Memory B cell (primary cell): ENCODE data around the gene RS1.

Experiments used
- ATAC-seq: fragments of 150-1000 bp; cut with Tn5 transposase; 2 replicates; pipeline ENCODE4 v1.10.0; 2021; ENCODE audit warnings: low read depth, mild to moderate bottlenecking, moderate library complexity
- DNase-seq, 2 donors: peaks; one replicate each; pipeline ENCODE4 v3.0.0; 2022; ENCODE audit warnings: low spot score in 2 of 2
- H3K27ac Mint-ChIP-seq: one replicate; pipeline ENCODE4 v1.8.0; 2022; ENCODE audit warnings: mild to moderate bottlenecking, moderate library complexity, mixed read lengths
- H3K27me3 Mint-ChIP-seq: one replicate; pipeline ENCODE4 v1.8.0; 2022; ENCODE audit warnings: mixed read lengths
- H3K36me3 Mint-ChIP-seq: one replicate; pipeline ENCODE4 v1.8.0; 2022; ENCODE audit warnings: mild to moderate bottlenecking, mixed read lengths
- H3K4me1 Mint-ChIP-seq: one replicate; pipeline ENCODE4 v1.8.0; 2022; ENCODE audit warnings: mixed read lengths
- H3K4me3 Mint-ChIP-seq: one replicate; pipeline ENCODE4 v1.8.0; 2022; ENCODE audit warnings: mild to moderate bottlenecking, moderate library complexity, mixed read lengths
- H3K9me3 Mint-ChIP-seq: one replicate; pipeline ENCODE4 v1.8.0; 2022; ENCODE audit warnings: mixed read lengths

The RS1 gene

GRCh38 chrX:18681996-18682395 is 10.1 kb upstream of the RS1 start:
- H3K27me3 Mint-ChIP-seq: no peaks in the 10 kb centered on the region
- H3K4me1 Mint-ChIP-seq: peaks cover 5% of the 10 kb centered on the region
- no peaks in the 10 kb centered on the region for H3K36me3 Mint-ChIP-seq
- no peak for ATAC-seq
- H3K4me3 Mint-ChIP-seq: no peak overlapping the region
- no peak overlapping the region for H3K27ac Mint-ChIP-seq
- H3K9me3 Mint-ChIP-seq: no peaks in the 10 kb centered on the region
- DNase-seq: no peak

GRCh38 chrX:18677161-18677869 is 5.4 kb upstream of the RS1 start:
- ATAC-seq (no peak), DNase-seq (no peak)
- H3K9me3 Mint-ChIP-seq: no peaks in the 10 kb centered on the region
- H3K27ac Mint-ChIP-seq: no peak overlapping the region
- H3K36me3 Mint-ChIP-seq: no peaks in the 10 kb centered on the region
- no peak overlapping the region for H3K4me3 Mint-ChIP-seq
- H3K27me3 Mint-ChIP-seq: no peaks in the 10 kb centered on the region
- peaks cover 2% of the 10 kb centered on the region for H3K4me1 Mint-ChIP-seq

GRCh38 chrX:18676470-18676869 is 4.6 kb upstream of the RS1 start:
- peak overlapping the region; percentile 29 for H3K4me3 Mint-ChIP-seq
- DNase-seq: no peak
- H3K27me3 Mint-ChIP-seq: no peaks in the 10 kb centered on the region
- no peaks in the 10 kb centered on the region for H3K36me3 Mint-ChIP-seq
- H3K27ac Mint-ChIP-seq: no peak overlapping the region
- ATAC-seq: no peak
- H3K9me3 Mint-ChIP-seq: no peaks in the 10 kb centered on the region
- peaks cover 2% of the 10 kb centered on the region for H3K4me1 Mint-ChIP-seq

GRCh38 chrX:18676050-18676449 is 4.1 kb upstream of the RS1 start:
- Mint-ChIP-seq H3K27me3 (no peaks in the 10 kb centered on the region), H3K36me3 (no peaks in the 10 kb centered on the region), H3K4me3 (peak overlapping the region; percentile 29), H3K27ac (no peak overlapping the region), H3K4me1 (peaks cover 2% of the 10 kb centered on the region), H3K9me3 (no peaks in the 10 kb centered on the region)
- ATAC-seq (no peak), DNase-seq (no peak)

- Mint-ChIP-seq H3K4me3 (peak overlapping the region; percentile 79), H3K27me3 (no peaks in the 10 kb centered on the region), H3K4me1 (peaks cover 2% of the 10 kb centered on the region), H3K9me3 (no peaks in the 10 kb centered on the region), H3K27ac (peak overlapping the region; percentile 95), H3K36me3 (no peaks in the 10 kb centered on the region)
- peak; percentile 77 for ATAC-seq
- DNase-seq: peak; percentile 82 to 87
Measured at GRCh38 chrX:18674788-18675735, 3.2 kb upstream of the RS1 start.

- Mint-ChIP-seq H3K36me3 (no peaks in the 10 kb centered on the region), H3K27me3 (no peaks in the 10 kb centered on the region), H3K27ac (peak overlapping the region; percentile 95), H3K9me3 (no peaks in the 10 kb centered on the region), H3K4me1 (peaks cover 2% of the 10 kb centered on the region), H3K4me3 (peak overlapping the region; percentile 79)
- peak; percentile 28 for ATAC-seq
- DNase-seq: peak in 1 of 2 donors; percentile 33
Measured at GRCh38 chrX:18674417-18674787, 2.5 kb upstream of the RS1 start.

GRCh38 chrX:18668071-18668835 is 3.7 kb downstream of the RS1 start:
- peaks cover 3% of the 10 kb centered on the region for H3K27me3 Mint-ChIP-seq
- DNase-seq: no peak
- H3K27ac Mint-ChIP-seq: no peak overlapping the region
- H3K36me3 Mint-ChIP-seq: no peaks in the 10 kb centered on the region
- H3K4me3 Mint-ChIP-seq: no peak overlapping the region
- peaks cover 8% of the 10 kb centered on the region for H3K4me1 Mint-ChIP-seq
- ATAC-seq: no peak
- no peaks in the 10 kb centered on the region for H3K9me3 Mint-ChIP-seq

- Mint-ChIP-seq H3K36me3 (no peaks in the 10 kb centered on the region), H3K27ac (no peak overlapping the region), H3K4me1 (peaks cover 8% of the 10 kb centered on the region), H3K9me3 (no peaks in the 10 kb centered on the region), H3K4me3 (no peak overlapping the region), H3K27me3 (peaks cover 3% of the 10 kb centered on the region)
- no peak for ATAC-seq
- DNase-seq: no peak
Measured at GRCh38 chrX:18666614-18667013, 5.3 kb downstream of the RS1 start.

- no peak for ATAC-seq
Measured at GRCh38 chrX:18664947-18665346, 7.0 kb downstream of the RS1 start.

GRCh38 chrX:18661273-18661672 is 10.6 kb downstream of the RS1 start:
- peaks cover 2% of the 10 kb centered on the region for H3K4me1 Mint-ChIP-seq
- H3K27ac Mint-ChIP-seq: no peak overlapping the region
- no peaks in the 10 kb centered on the region for H3K36me3 Mint-ChIP-seq
- no peak overlapping the region for H3K4me3 Mint-ChIP-seq
- H3K27me3 Mint-ChIP-seq: peaks cover 3% of the 10 kb centered on the region
- ATAC-seq (no peak), DNase-seq (no peak)
- no peaks in the 10 kb centered on the region for H3K9me3 Mint-ChIP-seq

More at GRCh38 chrX:18664947-18665346, 7.0 kb downstream of the RS1 start:
- H3K27ac Mint-ChIP-seq: no peak overlapping the region
- no peak for DNase-seq
- peaks cover 3% of the 10 kb centered on the region for H3K27me3 Mint-ChIP-seq
- peaks cover 8% of the 10 kb centered on the region for H3K4me1 Mint-ChIP-seq
- H3K36me3 Mint-ChIP-seq: no peaks in the 10 kb centered on the region
- H3K4me3 Mint-ChIP-seq: no peak overlapping the region
- H3K9me3 Mint-ChIP-seq: no peaks in the 10 kb centered on the region

- no peaks in the 10 kb centered on the region for H3K9me3 Mint-ChIP-seq
- no peaks in the 10 kb centered on the region for H3K27me3 Mint-ChIP-seq
- H3K36me3 Mint-ChIP-seq: no peaks in the 10 kb centered on the region
- DNase-seq (no peak), ATAC-seq (no peak)
- no peaks in the 10 kb centered on the region for H3K4me1 Mint-ChIP-seq
- no peak overlapping the region for H3K27ac Mint-ChIP-seq
- no peak overlapping the region for H3K4me3 Mint-ChIP-seq
Measured at GRCh38 chrX:18654875-18655836, 16.8 kb downstream of the RS1 start.

GRCh38 chrX:18652636-18653035 is 19.3 kb downstream of the RS1 start:
- Mint-ChIP-seq H3K4me3 (no peak overlapping the region), H3K9me3 (no peaks in the 10 kb centered on the region), H3K27me3 (no peaks in the 10 kb centered on the region), H3K4me1 (no peaks in the 10 kb centered on the region), H3K36me3 (no peaks in the 10 kb centered on the region), H3K27ac (no peak overlapping the region)
- ATAC-seq: no peak
- DNase-seq: no peak

GRCh38 chrX:18650662-18651061 is 21.2 kb downstream of the RS1 start:
- no peaks in the 10 kb centered on the region for H3K36me3 Mint-ChIP-seq
- no peak for ATAC-seq
- no peak overlapping the region for H3K27ac Mint-ChIP-seq
- no peak overlapping the region for H3K4me3 Mint-ChIP-seq
- peaks cover 2% of the 10 kb centered on the region for H3K27me3 Mint-ChIP-seq
- H3K4me1 Mint-ChIP-seq: no peaks in the 10 kb centered on the region
- DNase-seq: no peak
- H3K9me3 Mint-ChIP-seq: peaks cover 2% of the 10 kb centered on the region
